ENCODE data around the gene SLC3A2. TPM values are rescaled to one million over a fixed set of nuclear protein-coding genes. Genes with fewer than 3 reads are reported as not detected.
A peak's percentile ranks its signal among the peaks of the same experiment; 100 is the strongest.

Gene SLC3A2
- total RNA-seq, 6 donors from 2014 or later: 120 to 236 (median 179) TPM

DNA sequence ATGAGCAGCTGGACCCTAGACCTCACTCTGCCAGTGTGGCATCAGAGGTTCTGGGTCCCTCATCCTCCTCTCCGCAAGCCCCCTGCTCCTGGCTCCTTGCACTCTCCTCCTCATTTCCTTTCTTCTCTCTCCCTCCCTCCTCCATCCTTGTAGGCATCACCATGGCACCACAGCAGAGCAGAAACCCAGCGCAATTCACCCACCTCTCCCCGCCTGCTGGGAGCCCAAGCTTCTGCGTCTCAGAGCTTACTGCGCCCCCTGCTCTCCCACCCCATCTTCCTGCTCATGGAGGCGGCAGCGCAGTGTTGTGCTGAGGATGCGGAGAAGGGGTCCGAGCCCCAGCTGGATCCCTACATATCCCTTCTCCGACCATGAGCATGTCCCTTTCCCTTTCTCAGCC is 38.8 kb downstream of the SLC3A2 start:
- WGBS, 2 donors: 84 to 90% methylated on average over 10 of the region's 10 CpGs
- TF ChIP-seq EP300 (IDR thresholded peaks at IDR 0.05): no peak
- no peak for TF ChIP-seq CTCF (IDR thresholded peaks at IDR 0.05)
- no peak for TF ChIP-seq POLR2A (IDR thresholded peaks at IDR 0.05)
- TF ChIP-seq POLR2AphosphoS5 (IDR thresholded peaks at IDR 0.05): no peak
- Histone ChIP-seq H3K36me3 (no peaks in the 10 kb centered on the region), H3K4me3 (peak overlapping the region in 2 of 4 donors; percentile 28 to 51), H3K4me1 (peaks cover 11 to 30% (median 20%) of the 10 kb centered on the region in 4 donors), H3K27me3 (peaks cover 0 to 17% (median 7%) of the 10 kb centered on the region in 4 donors), H3K9me3 (no peaks in the 10 kb centered on the region), H3K27ac (peak overlapping the region in 2 of 4 donors; percentile 87 to 90)
- ATAC-seq (ENCODE audit: low FRiP score in 2 of 2): no peak
- no peak for DNase-seq

DNA sequence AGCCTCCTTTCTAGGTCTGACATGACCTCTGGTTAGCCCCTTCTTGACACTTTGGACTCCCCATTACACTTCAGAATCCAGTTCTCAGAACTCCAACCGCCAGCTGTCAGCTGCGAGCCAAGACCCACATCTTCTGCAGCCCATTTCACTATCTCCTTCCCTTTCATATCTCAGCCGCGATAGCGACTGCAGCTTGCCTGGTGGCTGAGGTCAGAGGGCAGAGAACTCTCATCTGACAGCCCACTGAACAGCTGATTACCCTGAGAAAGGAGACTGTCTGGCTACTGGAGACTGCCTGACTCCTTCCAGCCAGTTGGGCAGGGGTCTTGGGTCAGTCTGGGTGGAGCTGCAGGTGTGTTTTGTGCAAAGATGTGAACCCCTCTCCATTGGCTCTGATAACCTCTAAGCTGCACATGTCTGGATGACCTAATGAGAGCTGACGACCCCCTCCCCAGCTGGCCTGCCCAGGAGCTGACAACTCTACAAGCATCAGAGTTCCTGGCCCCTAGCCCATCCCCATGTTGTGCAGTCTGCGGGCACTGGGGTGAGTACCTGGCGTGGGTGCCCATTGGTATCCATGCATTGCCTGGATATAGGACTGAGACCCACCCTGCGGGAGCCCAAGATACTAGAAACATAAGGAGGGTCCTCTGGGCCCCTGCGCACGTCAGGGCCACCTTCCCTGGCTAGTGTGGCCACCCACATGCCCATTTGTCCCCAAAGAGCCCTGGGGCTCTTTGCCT is 39.4 kb downstream of the SLC3A2 start:
- DNase-seq (no peak), ATAC-seq (ENCODE audit: low FRiP score in 2 of 2) (no peak)
- Histone ChIP-seq H3K4me3 (peak overlapping the region in 3 of 4 donors; percentile 28 to 51 (median 35)), H3K27ac (peak overlapping the region; percentile 46 to 90 (median 75)), H3K4me1 (peaks cover 11 to 30% (median 20%) of the 10 kb centered on the region in 4 donors), H3K36me3 (no peaks in the 10 kb centered on the region), H3K27me3 (peaks cover under 1 to 21% (median 8%) of the 10 kb centered on the region in 4 donors), H3K9me3 (no peaks in the 10 kb centered on the region)
- TF ChIP-seq POLR2A (IDR thresholded peaks at IDR 0.05): no peak
- no peak for TF ChIP-seq CTCF (IDR thresholded peaks at IDR 0.05)
- TF ChIP-seq EP300 (IDR thresholded peaks at IDR 0.05): no peak
- no peak for TF ChIP-seq POLR2AphosphoS5 (IDR thresholded peaks at IDR 0.05)
- WGBS, 2 donors: 59 to 77% methylated on average over 7 to 10 of the region's 11 CpGs

DNA sequence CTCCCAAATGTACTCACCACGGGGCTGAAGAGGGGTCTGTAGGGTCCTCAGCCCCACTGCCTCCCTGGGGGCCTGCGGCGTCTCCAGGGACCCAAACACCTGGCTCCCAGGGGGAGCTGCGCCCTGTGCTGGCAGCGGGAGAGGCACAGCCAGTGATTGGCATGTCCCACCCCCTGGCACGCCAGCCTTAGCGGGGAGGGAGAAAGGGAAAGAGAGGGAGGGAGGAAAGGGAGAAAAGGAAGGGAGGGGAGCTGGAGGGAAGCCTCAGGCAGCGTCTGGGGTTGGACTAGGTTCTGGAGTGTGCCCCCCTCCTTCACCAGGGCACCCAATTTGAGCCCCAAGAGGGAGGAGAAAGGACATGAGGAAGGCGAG is 40.5 kb downstream of the SLC3A2 start, which contains the start of gene CHRM1:
Gene CHRM1, minus strand, starts transcription at position 163 of the 372 bp plus-strand sequence. CDS start 10,263 bp downstream, outside the sequence.
- TF ChIP-seq POLR2A (IDR thresholded peaks at IDR 0.05) (no peak), POLR2AphosphoS5 (IDR thresholded peaks at IDR 0.05) (no peak), EP300 (IDR thresholded peaks at IDR 0.05) (no peak), CTCF (IDR thresholded peaks at IDR 0.05) (no peak)
- ATAC-seq (ENCODE audit: low FRiP score in 2 of 2): no peak
- Histone ChIP-seq H3K27ac (peak within 1 kb of the TSS; percentile 46 to 90 (median 75)), H3K4me1 (peaks cover 18 to 39% (median 27%) of the 10 kb centered on the region in 4 donors), H3K9me3 (no peaks in the 10 kb centered on the region), H3K36me3 (no peaks in the 10 kb centered on the region), H3K4me3 (peak within 1 kb of the TSS; percentile 2 to 51 (median 32)), H3K27me3 (peaks cover 2 to 33% (median 16%) of the 10 kb centered on the region in 4 donors)
- 12 to 15% methylated on average over 9 of the region's 9 CpGs for WGBS, 2 donors
- peak in 1 of 2 donors; percentile 52 for DNase-seq

- DNase-seq (peak in 1 of 2 donors; percentile 68), ATAC-seq (ENCODE audit: low FRiP score in 2 of 2) (peak in 1 of 2 donors; percentile 11)
- no peaks in the 10 kb centered on the region for H3K9me3 ChIP-seq
- peak overlapping the region in 3 of 4 donors; percentile 28 to 51 (median 35) for H3K4me3 ChIP-seq
- H3K27me3 ChIP-seq: peaks cover 2 to 38% (median 18%) of the 10 kb centered on the region in 4 donors
- H3K27ac ChIP-seq: peak overlapping the region; percentile 46 to 90 (median 75)
- peaks cover 20 to 44% (median 32%) of the 10 kb centered on the region in 4 donors for H3K4me1 ChIP-seq
- H3K36me3 ChIP-seq: no peaks in the 10 kb centered on the region
- WGBS, 2 donors: 20 to 39% methylated on average over 17 to 19 of the region's 19 CpGs
- no peak for TF ChIP-seq EP300 (IDR thresholded peaks at IDR 0.05)
- no peak for TF ChIP-seq POLR2AphosphoS5 (IDR thresholded peaks at IDR 0.05)
Observed at GRCh38 chr11:62921573-62922188, 41.0 kb downstream of the SLC3A2 start.

DNA sequence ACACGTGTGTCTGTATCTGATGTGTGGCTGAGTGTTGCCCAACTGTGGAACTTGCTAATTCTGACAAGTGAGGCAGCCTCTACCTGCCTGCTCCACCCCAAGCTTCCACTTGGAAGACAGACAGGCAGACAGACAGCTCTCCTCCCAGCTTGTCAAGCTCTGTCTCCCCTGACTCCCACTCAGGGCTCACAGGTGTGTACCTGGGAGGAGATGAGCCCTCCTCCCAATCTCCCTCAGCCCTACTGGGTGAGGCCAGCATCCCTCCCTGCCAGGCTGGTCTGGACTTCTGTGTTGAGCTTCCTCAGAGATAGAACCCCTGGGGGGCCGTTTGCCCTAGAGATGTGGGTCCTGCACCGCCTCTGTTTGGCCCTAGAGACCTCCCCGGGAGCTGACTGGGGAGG is 41.5 kb downstream of the SLC3A2 start:
- H3K9me3 ChIP-seq: no peaks in the 10 kb centered on the region
- DNase-seq (no peak), ATAC-seq (ENCODE audit: low FRiP score in 2 of 2) (no peak)
- peak overlapping the region in 1 of 4 donors; percentile 87 for H3K27ac ChIP-seq
- peaks cover 20 to 49% (median 35%) of the 10 kb centered on the region in 4 donors for H3K4me1 ChIP-seq
- TF ChIP-seq POLR2A (IDR thresholded peaks at IDR 0.05) (no peak), CTCF (IDR thresholded peaks at IDR 0.05) (no peak), EP300 (IDR thresholded peaks at IDR 0.05) (no peak), POLR2AphosphoS5 (IDR thresholded peaks at IDR 0.05) (no peak)
- H3K27me3 ChIP-seq: peaks cover 2 to 43% (median 21%) of the 10 kb centered on the region in 4 donors
- H3K4me3 ChIP-seq: no peak overlapping the region
- no peaks in the 10 kb centered on the region for H3K36me3 ChIP-seq
- 20 to 62% methylated on average over 1 to 4 of the region's 4 CpGs for WGBS, 2 donors

Data from upper lobe of left lung (tissue), 6 donors.